Lung (tissue), 12 donors: Measurements from ENCODE around the gene CDKN2B-AS1. TPM values are rescaled to one million over a fixed set of nuclear protein-coding genes. Genes with fewer than 3 reads are reported as not detected.

Experiments
- ATAC-seq: fragments of 200-7000 bp; cut with Tn5 transposase; one replicate; pipeline ENCODE4 v1.9.1; 2020; ENCODE audit warnings: moderate number of reproducible peaks; ENCODE audit not compliant: insufficient read depth, low FRiP score
- DNase-seq, 3 donors: peaks; one replicate each; pipeline ENCODE4 v3.0.0-alpha.2; 2013 to 2017
- H3K27ac ChIP-seq, 2 donors: one replicate each; pipeline ENCODE4 v1.5.1; 2013; ENCODE audit warnings: mild to moderate bottlenecking in 2 of 2, moderate library complexity in 2 of 2, control low read depth in 1 of 2, inconsistent platforms in 1 of 2, low read depth in 1 of 2, low read length in 1 of 2
- H3K27me3 ChIP-seq, 3 donors: one replicate each; pipeline ENCODE4 v1.5.1; 2013; ENCODE audit warnings: low read length in 2 of 3; ENCODE audit not compliant: control insufficient read depth in 3 of 3, insufficient read depth in 3 of 3
- H3K36me3 ChIP-seq, 4 donors: one replicate each; pipeline ENCODE4 v1.5.1; 2013; ENCODE audit warnings: low read length in 4 of 4, mild to moderate bottlenecking in 1 of 4, moderate library complexity in 1 of 4; ENCODE audit not compliant: control insufficient read depth in 4 of 4, insufficient read depth in 4 of 4
- H3K4me1 ChIP-seq, 5 donors: one replicate each; pipeline ENCODE4 v1.5.1; 2013; ENCODE audit warnings: low read length in 5 of 5, mild to moderate bottlenecking in 2 of 5, moderate library complexity in 1 of 5; ENCODE audit not compliant: control insufficient read depth in 5 of 5, insufficient read depth in 5 of 5
- H3K4me3 ChIP-seq: one replicate; pipeline ENCODE4 v1.5.1; 2013; ENCODE audit warnings: mild to moderate bottlenecking, control low read depth, moderate library complexity
- H3K9ac ChIP-seq, 2 donors: one replicate each; pipeline ENCODE4 v1.5.1; 2013; ENCODE audit warnings: low read length in 2 of 2, control low read depth in 1 of 2; ENCODE audit not compliant: insufficient read depth in 1 of 2
- H3K9me3 ChIP-seq, 4 donors: one replicate each; pipeline ENCODE4 v1.5.1; 2013; ENCODE audit warnings: low read length in 3 of 4, mild to moderate bottlenecking in 1 of 4, moderate library complexity in 1 of 4; ENCODE audit not compliant: control insufficient read depth in 4 of 4, insufficient read depth in 3 of 4
- WGBS, 2 donors: extraction: QIAGEN DNeasy Blood & Tissue Kit; methylation state at CpG; one replicate each; pipeline ENCODE4 v1.1.7; 2013; 5-methylcytosine and 5-hydroxymethylcytosine counted together
- polyA plus RNA-seq, 2 donors: library from polyadenylated mRNA; stranded (reverse); fragments of 200-250 nt; gene quantifications; one replicate each; pipeline ENCODE4 v1.2.1, GENCODE V29; 2013
- total RNA-seq, 2 donors: library from RNA; depleted of rRNA in 1 of 2; stranded (reverse); fragments of >200 nt in 1 of 2; gene quantifications; one replicate each; pipeline ENCODE4 v1.2.1, GENCODE V29; 2014 to 2021
- TF ChIP-seq, protein P1 (sequence below): IDR thresholded peaks from 2 replicates; pipeline ENCODE4 v1.5.1; 2012; ENCODE audit warnings: mild to moderate bottlenecking; ENCODE audit errors: control extremely low read depth, extremely low read depth
- donor health status: control.
- donor health status: control.
- donor health status: Bipolar disorder and iron deficiency.
- donor health status: healthy.
- donor health status: DM: yes; HTN: yes; CAD: no.

CDKN2B-AS1 gene
- total and polyA plus RNA-seq, 4 donors, result 0.32 to 1.2 (median 0.59) TPM

DNA sequence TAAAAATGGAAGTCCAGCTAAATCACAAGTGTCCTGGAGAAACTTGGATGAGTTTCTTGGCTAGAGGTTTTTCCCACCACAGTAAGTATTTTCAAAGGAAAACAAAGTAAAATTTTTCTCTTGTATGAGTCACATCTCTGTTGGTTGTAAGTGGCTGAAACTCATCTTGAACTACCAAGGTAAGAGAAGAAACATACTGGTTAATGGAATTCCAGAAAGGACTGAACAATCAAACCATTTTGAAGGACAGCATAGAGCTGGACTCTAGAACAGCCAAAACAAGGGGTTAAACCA lies 117.3 kb downstream of the CDKN2B-AS1 start:
- DNase-seq, result no peak
- no peaks in the 10 kb centered on the region for H3K27me3 ChIP-seq
- H3K27ac ChIP-seq, result no peak overlapping the region
- H3K9ac ChIP-seq, result no peak overlapping the region
- no peak for ATAC-seq
- H3K36me3 ChIP-seq, result no peaks in the 10 kb centered on the region
- TF ChIP-seq, protein P1, sequence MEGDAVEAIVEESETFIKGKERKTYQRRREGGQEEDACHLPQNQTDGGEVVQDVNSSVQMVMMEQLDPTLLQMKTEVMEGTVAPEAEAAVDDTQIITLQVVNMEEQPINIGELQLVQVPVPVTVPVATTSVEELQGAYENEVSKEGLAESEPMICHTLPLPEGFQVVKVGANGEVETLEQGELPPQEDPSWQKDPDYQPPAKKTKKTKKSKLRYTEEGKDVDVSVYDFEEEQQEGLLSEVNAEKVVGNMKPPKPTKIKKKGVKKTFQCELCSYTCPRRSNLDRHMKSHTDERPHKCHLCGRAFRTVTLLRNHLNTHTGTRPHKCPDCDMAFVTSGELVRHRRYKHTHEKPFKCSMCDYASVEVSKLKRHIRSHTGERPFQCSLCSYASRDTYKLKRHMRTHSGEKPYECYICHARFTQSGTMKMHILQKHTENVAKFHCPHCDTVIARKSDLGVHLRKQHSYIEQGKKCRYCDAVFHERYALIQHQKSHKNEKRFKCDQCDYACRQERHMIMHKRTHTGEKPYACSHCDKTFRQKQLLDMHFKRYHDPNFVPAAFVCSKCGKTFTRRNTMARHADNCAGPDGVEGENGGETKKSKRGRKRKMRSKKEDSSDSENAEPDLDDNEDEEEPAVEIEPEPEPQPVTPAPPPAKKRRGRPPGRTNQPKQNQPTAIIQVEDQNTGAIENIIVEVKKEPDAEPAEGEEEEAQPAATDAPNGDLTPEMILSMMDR, result no peak
- H3K9me3 ChIP-seq, result no peaks in the 10 kb centered on the region
- no peak overlapping the region for H3K4me3 ChIP-seq
- H3K4me1 ChIP-seq, result peaks cover 0 to 3% (median 0%) of the 10 kb centered on the region in 5 donors

DNA sequence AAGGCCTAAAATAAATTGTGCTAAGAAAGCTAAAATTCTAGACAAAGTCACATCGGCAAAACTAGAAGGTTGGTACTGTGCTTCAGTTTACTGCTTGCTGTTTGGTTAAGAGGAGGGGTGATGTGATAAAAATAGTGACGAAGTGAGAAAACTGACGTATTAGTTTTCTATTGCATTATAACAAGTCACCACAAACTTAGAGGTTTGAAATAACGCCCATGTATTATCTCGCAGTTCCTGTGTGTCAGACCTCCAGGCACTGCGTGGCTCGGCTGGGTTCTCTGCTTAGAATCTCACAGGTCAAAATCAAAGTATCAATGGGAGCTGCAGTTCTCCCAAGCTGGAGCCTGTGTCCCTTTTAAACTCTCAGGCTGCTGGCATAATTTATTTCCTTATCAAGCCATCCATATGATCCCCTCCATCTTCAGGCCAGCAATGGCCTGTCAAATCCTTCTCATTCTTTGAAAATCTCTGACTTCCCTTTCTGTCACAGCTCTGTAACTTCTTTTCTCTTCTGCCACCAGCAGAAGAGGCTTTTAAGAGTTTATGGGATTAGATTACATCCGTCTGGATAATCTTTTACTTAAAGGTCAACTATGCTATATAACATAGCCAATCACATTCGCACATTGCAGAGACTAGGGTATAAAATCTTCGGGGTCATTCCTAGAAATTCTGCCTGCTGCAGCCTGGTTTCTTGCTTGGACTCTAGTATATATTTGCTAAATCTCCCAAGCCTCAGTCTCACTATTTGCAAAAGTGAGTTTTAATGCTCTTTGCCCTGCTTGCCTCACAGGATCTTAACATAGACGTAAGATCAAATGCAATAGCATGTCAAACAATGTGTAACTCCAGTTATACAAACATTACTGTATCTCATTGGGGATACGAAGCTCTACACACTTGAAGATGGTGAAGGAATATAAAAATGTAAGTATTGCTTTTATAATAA lies 118.6 kb downstream of the CDKN2B-AS1 start:
- Histone ChIP-seq H3K4me1 (peaks cover 0 to 3% (median 0%) of the 10 kb centered on the region in 5 donors), H3K9me3 (no peaks in the 10 kb centered on the region), H3K27me3 (no peaks in the 10 kb centered on the region), H3K36me3 (no peaks in the 10 kb centered on the region), H3K9ac (no peak overlapping the region), H3K27ac (no peak overlapping the region), H3K4me3 (no peak overlapping the region)
- no peak for DNase-seq
- TF ChIP-seq, protein P1, result no peak
- 85% methylated on average over 12 of the region's 12 CpGs for WGBS, 2 donors
- ATAC-seq, result no peak

DNA sequence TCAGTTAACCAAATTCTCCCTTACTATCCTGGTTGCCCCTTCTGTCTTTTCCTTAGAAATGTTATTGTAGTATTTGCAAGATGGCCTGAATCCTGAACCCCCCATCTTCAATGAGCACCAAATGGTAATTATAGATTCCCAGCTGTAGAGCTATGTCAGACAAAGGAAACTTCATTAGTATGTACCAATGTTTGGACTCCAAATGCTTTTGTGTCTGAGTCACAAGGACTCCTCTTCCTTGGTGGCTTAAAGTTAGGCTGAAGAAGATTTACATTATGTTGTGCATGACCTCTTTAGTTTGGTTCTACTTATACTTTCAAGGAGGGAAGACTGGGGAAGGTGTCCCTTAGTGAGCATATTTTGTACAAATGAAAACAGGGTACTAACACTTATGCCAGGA lies 120.4 kb downstream of the CDKN2B-AS1 start:
- TF ChIP-seq, protein P1, result no peak
- H3K9me3 ChIP-seq, result no peaks in the 10 kb centered on the region
- H3K4me1 ChIP-seq, result peaks cover 0 to 3% (median 0%) of the 10 kb centered on the region in 5 donors

More for the DNA sequence above, 120.4 kb downstream of the CDKN2B-AS1 start:
- DNase-seq, result no peak
- Histone ChIP-seq H3K4me3 (no peak overlapping the region), H3K36me3 (no peaks in the 10 kb centered on the region), H3K27me3 (no peaks in the 10 kb centered on the region), H3K27ac (no peak overlapping the region), H3K9ac (no peak overlapping the region)
- no peak for ATAC-seq
